Occipital lobe (tissue), 2 donors: ENCODE data around the gene NPFF. TPM values are rescaled to one million over a fixed set of nuclear protein-coding genes. Genes with fewer than 3 reads are reported as not detected.
"Not testable (repeated sequence)": the region's sequence is repeated elsewhere in the genome, so short reads cannot be mapped to it uniquely, and the experiment has no call there.

Experiments
- DNase-seq: peaks from one replicate; lab custom pipeline; 2025; lab: John Stamatoyannopoulos, UW
- total RNA-seq: library from RNA; depleted of rRNA; stranded (reverse); fragments of >200 nt; gene quantifications from one replicate; pipeline ENCODE4 v1.2.3, GENCODE V29; 2014

The NPFF gene, protein sequence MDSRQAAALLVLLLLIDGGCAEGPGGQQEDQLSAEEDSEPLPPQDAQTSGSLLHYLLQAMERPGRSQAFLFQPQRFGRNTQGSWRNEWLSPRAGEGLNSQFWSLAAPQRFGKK
- not detected for total RNA-seq

DNA sequence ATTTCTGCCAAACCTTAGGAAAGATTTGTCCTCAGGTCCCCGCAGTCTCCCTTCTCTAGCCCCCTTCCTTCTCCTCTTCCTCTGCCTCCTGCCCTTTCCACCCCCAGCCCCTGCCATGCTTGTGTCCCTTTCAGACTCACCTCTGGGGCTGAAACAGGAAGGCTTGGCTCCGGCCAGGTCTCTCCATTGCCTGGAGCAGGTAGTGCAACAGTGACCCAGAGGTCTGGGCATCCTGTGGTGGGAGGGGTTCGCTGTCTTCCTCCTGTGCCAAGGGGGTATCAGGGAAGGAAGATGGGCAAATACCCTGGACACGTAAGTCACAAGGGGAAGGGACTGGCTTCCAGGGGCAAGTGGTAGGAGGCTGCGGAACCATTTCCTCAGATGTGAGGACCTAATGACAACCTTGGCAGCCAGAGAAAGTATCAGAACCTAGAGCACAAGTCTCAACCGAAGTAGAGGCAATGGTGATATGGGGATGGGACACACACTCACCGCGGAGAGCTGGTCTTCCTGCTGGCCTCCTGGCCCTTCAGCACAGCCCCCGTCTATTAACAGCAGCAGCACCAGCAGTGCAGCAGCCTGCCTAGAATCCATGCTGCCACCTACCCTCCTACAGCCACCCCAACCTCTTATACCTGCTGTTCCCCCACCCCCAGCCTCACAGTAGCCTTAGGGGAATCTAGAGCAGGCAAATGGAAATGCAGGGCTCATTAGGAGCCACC lies at the start of gene NPFF:
TSS of gene NPFF (minus strand) at position 604 of the 722 bp plus-strand sequence. CDS start at position 594, 10 bp downstream.
- DNase-seq, result no peak

DNA sequence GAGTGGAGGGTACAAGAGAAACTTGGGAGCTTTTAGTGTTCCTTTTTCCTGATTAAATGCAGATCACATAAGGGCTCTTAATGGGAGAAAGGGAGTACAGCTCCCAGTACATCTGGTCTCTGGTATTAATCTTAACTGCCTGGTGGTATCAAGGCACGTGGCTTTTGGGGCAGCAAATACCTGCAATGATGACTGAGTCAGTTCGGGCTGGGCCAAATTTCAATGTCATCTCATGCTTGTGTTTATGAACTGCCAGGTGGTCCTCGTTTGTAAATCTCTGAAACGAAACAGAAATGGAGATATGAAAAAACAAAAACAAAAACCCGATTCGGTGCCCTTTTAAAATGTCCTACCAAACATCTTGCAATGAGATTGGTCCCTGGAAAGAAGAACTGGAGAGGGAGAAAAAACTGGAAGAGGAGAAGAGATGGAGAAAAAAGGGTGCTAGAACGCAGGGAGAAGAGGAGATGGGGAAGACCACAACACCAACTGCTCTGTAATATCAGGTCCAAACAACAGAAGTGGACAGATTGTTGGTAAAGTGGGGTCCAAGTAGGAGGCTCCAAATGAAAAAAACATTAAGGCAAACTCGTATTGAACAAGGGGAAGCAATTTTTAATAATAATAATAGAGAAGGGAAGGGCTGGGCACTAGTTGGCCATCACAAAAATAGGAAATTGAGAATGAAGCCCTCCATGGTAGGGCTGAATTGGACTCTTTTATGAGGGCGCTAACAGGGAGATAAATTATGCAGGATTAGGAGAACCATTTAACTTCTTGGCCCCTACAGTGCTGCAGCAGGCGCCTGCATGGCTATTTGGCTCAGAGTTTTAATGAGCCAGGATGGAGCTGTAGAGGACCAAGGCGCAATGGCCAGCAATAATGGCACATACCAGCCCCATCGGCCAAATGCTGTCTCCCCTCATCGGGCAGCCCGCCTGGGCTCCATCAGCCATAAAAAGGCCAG lies 45.4 kb upstream of the NPFF start:
- no peak for DNase-seq

DNA sequence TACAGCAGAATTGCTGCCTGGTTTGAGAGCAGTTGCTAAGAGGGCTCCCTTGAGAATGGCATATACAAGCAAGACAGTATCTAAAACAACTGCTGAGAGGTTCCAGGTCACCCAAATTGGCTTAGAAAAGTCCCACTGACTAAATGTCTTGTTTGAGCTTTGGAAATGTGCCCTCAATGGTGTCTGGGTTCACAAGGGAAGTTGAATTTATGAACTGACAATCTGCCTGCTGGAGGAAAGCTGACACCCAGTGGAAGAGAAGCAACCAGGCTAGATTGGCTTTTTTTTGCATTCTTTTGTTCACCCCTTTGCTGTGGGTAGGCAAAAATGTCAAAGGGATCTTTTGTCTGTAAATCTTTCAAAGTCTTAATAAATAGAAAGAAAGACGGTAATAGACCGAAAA lies 44.6 kb upstream of the NPFF start:
- no peak for DNase-seq

DNA sequence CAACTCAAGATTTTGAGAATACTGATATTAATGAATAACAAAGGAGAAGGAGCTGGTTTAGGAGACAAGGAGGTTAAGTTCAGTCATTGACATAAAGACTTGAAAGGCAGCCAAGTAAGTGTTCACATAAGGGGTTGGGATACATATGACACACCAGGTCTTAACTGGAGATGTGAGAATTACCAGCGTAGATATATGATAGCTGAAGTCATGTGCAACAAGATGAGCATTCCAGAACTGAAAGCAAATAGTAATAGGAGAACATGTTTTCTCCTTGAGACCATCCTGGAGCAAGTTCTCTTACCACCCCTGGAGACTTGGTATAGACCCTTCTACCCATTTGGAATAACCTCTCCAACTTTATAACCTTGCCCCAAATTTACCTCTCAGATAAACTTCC lies 43.3 kb upstream of the NPFF start:
- DNase-seq, result no peak

DNA sequence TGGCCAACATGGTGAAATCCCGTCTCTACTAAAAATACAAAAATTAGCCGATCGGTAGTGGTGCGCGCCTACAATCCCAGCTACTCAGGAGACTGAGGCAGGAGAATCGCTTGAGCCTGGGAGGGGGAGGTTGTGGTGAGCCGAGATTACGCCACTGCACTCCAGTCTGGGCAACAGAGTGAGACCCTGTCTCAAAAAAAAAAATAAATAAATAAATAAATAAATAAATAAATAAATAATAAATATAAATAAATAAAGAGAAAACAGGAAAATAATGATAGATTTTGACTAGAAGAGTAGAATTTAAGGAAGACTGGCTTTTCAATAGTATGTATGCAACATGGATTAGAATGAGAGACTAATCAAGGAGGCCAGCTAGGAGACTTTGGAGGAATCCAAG lies 42.8 kb upstream of the NPFF start:
- DNase-seq, result not testable (repeated sequence)

DNA sequence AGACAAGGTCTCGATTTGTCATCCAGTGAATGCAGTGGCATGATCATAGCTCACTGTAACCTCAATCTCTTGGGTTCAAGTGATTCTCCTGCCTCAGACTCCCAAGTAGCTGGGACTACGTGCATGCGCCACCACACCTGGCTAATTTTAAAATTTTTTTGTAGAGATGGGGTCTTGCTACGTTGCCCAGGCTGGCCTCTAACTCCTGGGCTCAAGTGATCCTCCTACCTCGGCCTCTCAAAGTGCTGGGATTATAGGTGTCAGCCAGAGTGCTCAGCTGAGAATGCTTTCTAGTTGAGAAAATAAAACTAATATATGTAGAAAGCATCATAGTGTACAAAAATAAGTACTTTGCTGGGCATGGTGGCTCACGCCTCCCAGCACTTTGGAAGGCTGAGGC lies 41.1 kb upstream of the NPFF start:
- not testable (repeated sequence) for DNase-seq

DNA sequence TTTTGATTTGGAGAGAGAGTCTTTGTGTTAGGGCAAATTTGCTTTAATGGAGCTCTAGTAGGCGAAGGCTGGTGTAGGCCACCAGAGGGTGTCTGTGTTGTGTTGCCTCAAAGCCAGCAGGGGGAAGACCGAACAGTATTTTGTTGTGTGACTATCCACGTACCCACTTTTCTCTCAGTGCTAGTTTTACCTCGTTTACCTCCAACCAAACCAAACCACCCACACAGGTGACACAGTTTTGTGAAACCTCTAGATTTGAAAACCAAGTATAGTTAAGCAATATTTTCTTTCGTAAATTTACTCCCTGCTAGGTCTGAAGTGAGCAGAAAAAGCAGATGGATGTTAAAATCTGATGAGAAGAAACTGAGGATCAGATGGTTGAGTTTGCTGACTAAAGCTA lies 36.3 kb upstream of the NPFF start:
- DNase-seq, result peak; percentile 9

DNA sequence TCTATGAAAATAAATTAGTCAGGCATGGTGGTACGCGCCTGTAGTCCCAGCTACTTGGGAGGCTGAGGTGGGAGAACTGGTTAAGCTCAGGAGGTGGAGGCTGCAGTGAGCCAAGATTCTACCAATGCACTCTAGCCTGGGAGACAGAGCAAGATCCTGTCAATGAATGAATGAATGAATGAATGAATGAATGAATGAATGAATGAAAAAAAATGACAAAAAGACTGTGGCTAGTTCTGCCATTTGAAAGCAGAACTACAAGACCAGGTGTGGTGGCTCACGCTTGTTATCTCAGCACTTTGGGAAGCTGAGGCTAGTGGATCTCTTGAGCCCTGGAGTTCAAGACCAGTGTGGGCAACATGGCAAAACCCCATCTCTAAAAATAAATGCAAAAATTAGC lies 32.2 kb upstream of the NPFF start:
- no peak for DNase-seq

DNA sequence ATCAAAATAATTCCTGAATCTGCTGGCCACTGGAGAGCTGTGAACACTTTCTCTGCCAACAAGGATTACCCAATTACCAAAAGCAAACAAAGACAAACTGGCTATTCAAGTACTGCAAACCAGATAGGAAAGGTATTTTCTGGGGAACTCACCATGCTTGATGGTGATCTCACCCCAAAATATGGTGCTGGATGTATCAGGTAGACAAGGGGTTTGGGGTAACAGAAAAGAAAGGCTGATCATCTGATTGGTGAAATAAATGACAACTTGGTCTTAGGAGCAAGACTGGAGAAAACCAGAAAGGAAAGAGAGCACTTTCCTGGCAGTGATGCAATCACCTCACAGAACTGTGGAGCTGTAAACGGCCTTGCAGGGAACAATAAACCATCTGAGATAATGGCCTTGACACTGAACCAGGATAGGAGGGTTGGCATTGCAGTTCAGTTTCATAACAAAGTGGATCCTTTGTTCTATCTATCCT lies 31.0 kb upstream of the NPFF start:
- no peak for DNase-seq

DNA sequence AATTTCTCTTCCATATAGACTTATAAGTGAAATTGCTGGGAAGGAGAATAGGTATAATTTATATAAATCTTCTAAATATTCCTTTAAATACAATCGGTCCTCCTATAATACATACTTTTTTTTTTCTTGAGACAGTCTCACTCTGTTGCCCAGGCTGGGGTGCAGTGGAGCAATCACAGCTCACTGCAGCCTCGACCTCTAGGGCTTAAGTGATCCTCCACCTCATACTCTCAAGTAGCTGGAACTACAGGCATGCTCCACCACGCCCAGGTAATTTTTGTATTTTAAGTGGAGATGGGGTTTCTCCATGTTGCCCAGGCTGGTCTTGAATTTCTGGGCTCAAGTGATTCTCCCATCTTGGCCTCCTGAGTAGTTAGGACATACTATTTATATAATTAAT lies 29.7 kb upstream of the NPFF start:
- DNase-seq, result no peak

DNA sequence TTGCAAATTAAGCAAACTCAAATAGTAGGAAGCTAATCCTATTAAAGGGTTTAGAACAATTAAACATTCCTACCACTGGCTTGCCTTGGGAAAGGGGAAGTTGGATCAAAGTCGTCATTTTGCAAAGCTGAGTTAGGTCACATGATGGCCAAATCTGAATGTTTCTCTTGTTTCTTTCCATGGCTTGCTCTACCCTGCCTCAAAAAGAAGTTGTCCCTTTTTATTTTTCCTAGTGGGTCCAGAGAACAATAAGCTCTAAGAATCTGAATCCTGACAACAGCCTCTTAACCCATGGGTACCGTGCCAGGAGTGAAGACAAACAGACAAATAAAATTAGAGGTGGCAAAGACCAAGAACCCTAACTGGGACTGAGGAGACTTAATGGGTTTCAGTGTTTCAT lies 26.2 kb upstream of the NPFF start:
- DNase-seq, result no peak

DNA sequence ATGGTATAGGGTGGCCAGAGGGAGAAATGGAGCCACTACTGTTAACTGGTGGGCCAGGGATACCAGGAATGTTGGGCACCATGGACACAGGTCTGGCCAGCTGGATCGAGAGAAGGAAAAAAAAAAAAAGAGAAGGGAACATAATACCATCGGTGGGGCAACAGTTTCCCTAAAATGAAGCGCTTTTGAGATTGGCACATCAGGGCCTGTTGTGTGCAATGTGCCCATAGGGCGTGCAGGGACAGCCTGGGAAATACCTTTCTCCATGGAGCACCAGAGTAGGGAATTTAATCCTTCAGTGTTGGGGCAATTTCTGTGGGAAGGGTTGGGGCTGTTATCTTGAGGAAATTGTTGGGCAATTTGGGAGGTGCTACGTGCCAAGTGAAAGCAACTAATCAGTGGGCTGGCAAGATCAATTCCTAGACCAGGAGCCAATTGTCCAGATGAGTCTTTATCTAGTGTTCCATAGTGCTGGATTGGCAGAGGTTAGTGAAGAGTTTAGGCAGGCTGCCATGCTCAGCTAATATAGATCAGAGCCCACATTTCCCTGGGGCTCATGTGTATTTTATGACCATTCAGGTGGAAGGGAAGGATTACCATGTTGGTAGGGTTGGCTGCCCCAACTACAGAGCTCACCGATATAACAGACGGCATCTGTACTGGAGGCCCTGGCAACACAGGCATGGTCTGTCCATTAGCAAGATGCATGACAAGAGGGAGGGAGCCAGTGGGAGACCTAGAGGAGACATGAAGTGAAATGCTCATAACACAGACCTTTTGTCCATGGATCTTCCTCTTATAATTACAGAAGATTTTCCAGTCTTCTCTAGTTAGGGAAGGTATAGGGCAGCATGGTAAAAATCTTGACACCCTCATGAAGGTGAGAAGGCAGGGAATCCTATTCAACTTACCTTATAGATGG lies 25.5 kb upstream of the NPFF start:
- no peak for DNase-seq

DNA sequence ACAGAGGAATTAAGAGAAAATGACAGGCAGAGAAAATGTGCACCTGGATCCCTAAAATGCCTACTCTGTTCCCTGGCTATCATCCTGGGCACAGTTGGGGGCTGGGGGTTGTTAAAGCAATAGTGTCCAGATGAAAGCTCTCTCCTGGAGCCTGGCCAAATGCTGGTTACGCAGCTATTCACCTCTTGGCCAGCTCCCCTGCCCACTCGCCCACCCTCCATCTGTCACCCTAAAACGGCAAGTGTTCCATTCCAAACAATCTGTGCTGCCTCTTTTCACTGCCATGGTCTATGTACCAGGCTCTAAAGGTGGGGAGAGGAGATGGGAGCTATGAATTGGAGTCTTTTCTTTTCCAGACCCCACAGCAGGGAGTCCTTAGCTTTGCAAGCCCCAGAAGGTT lies 24.7 kb upstream of the NPFF start:
- no peak for DNase-seq

DNA sequence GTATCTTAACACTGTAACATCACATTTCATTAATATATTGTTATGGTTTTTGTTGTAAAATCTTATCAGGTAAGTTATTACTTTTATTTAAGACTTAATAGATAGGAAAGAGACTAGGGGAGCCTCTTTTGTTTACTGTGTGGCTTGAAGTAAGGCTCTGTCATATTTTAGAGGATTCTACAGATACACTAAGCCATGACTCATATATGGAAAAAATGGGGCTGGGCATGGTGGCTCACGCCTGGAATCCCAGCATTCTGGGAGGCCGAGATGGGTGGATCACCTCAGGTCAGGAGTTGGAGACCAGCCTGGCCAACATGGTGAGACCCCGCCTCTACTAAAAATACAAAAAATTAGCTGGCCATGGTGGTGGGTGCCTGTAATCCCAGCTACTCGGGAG lies 23.6 kb upstream of the NPFF start:
- DNase-seq, result no peak

DNA sequence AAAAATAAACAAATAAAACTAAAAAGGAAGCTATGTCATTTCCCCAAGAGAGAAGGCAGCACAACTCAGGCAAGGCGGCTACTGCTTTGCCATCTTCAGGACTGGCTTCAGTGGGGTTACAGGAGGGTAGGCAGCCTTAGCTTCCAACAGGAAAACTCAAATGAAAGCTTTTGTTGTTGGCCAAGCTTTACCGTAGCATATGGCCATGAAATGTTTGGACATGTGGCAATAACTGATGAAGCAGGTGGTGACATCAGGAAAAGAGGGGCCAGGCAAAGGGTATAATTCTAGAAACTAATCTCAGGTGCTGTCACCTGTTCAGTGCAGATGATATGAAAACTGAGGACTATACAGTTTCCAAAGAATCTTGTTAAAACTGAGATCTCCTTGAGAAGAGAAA lies 22.8 kb upstream of the NPFF start:
- DNase-seq, result no peak

DNA sequence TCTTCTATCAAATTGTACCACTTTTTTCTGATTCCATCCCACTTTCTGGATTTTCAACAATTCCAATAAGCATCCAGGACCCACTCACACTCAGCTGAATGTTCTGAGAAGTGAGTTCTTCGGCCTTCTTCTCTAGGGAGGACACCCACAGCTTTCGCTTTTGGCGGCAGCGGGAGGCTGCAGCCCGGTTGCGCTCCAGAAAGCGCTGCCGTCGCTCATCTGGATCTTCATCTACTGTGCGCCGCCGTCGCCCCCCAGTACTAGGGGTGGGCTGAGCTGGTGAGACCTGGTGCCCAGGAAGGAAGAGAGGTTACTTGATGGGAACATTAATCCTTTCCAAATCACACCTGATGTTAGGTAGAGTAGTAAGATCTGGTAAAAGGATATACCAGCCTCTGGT lies 17.2 kb upstream of the NPFF start:
- no peak for DNase-seq

DNA sequence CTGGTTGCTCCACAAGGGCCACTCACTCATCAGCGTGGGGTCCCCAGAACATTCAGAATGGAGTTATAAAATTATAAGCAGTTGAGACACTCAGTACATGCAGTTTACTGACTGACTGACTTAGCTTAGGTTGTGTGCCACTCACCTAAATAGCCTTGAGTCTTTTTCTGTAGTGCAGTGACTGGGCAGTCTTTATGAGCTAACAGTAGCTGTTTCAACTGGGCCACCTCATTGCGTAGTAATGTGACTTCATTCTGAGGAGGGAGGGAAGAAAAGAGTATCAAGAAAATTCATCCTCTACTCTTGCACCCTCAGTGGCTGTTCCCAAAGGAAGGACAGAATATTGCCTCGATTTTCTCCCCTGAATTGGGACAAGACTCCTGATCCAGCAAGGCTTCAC lies 15.8 kb upstream of the NPFF start:
- no peak for DNase-seq

DNA sequence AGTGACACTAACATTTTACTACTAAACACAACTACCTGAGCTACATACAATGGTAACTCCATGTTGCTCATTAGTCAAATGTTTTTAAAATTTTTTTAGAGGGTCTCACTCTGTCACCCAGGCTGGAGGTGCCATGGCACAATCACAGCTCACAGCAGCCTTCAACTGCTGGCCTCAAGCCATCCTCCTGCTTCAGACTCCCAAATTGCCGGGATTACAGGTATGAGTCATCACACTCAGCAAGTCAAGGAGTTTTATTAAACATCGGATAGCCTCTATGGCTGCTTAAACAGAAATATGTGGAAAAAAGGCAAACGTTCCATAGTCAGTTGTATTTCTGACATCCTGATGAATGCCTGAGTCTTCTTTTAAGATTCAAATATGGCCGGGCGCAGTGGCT lies 11.1 kb upstream of the NPFF start:
- no peak for DNase-seq

DNA sequence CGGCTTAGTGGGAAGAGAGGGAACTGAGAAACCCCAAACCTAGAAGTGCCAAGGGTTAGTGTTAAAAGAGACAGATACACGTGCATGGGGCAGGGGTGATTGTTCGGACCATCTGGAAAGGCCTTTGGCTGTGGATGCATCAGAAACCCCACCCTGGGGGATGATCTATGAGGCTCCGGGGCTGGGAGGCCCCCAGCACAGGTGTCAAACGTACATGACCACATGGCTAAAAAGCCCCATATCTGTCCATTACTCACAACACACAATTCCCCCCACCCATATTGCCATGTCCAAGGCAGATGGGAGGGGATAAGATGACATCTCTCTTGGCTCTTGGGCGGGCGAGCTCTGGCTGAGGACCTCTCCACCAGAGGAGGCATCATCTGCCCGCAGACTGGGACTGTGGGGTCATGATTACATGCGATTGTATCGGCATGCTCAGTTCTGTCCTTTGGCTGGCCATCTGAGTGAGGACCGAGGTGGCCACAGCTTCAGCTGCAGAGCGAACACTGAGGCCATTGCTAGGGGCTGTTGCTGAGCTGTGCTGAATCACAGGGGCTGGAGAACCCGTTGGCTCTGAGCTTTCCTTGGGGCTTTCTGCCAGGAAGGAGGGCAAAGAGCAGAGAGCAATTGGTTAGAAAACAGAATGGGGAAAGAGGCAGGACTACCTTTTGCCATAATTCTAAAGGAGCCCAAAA lies 9.6 kb upstream of the NPFF start:
- DNase-seq, result no peak

DNA sequence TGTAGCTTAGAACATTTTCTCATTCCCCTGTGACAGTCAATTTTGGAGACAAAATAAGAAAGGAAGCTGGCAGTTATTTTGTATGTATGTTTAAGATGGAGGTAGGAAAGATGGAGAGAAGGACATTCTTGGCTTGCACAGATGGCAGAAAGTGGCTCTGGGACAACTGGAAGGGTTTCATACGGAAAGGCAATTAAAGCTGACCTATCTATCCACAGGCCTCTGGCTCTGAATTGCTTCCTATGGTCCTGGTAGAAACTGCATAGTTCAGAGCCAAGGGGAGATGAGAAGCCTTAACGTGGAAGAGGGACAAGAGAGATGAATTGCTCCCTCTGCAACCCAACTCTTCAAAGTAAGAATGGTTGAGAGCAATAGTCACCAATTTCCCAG lies 8.0 kb upstream of the NPFF start:
- no peak for DNase-seq
